Measurements from ENCODE around the gene TMEFF2. TPM values are rescaled to one million over a fixed set of nuclear protein-coding genes. Genes with fewer than 3 reads are reported as not detected.

Gene TMEFF2
- total RNA-seq, 2 donors from 2014 or later = 0.21 TPM; not detected in 1

- Histone ChIP-seq H3K27ac (no peak overlapping the region), H3K36me3 (no peaks in the 10 kb centered on the region), H3K9me3 (no peaks in the 10 kb centered on the region), H3K4me1 (ENCODE audit: control insufficient read depth in 1 of 2, low read depth in 2 of 2) (peaks cover 0 to 16% of the 10 kb centered on the region in 2 donors), H3K27me3 (replicated peaks; ENCODE audit: insufficient read depth) (no peaks in the 10 kb centered on the region), H3K4me3 (no peak overlapping the region)
- TF ChIP-seq CTCF (IDR thresholded peaks at IDR 0.05) = no peak
- ATAC-seq (ENCODE audit: insufficient number of reproducible peaks, low FRiP score, low read depth) (no peak), DNase-seq (ENCODE audit: low spot score) (no peak)
These were observed 214.2 kb downstream of the TMEFF2 start for GRCh38 chr2:191980483-191980882.

GRCh38 chr2:191979221-191979730, 215.5 kb downstream of the TMEFF2 start:
- no peaks in the 10 kb centered on the region for H3K27me3 ChIP-seq (replicated peaks; ENCODE audit: insufficient read depth)
- no peak for ATAC-seq (ENCODE audit: insufficient number of reproducible peaks, low FRiP score, low read depth)
- no peak overlapping the region for H3K4me3 ChIP-seq
- no peak overlapping the region for H3K27ac ChIP-seq
- H3K36me3 ChIP-seq = no peaks in the 10 kb centered on the region
- no peaks in the 10 kb centered on the region for H3K9me3 ChIP-seq
- DNase-seq (ENCODE audit: low spot score) = no peak
- TF ChIP-seq CTCF (IDR thresholded peaks at IDR 0.05) = no peak
- H3K4me1 ChIP-seq (ENCODE audit: control insufficient read depth in 1 of 2, low read depth in 2 of 2) = peaks cover 0 to 16% of the 10 kb centered on the region in 2 donors

GRCh38 chr2:191977754-191978153, 217.0 kb downstream of the TMEFF2 start:
- Histone ChIP-seq H3K36me3 (no peaks in the 10 kb centered on the region), H3K9me3 (no peaks in the 10 kb centered on the region), H3K4me1 (ENCODE audit: control insufficient read depth in 1 of 2, low read depth in 2 of 2) (peaks cover 0 to 9% of the 10 kb centered on the region in 2 donors), H3K27ac (no peak overlapping the region), H3K4me3 (no peak overlapping the region), H3K27me3 (replicated peaks; ENCODE audit: insufficient read depth) (no peaks in the 10 kb centered on the region)
- DNase-seq (ENCODE audit: low spot score) = no peak
- ATAC-seq (ENCODE audit: insufficient number of reproducible peaks, low FRiP score, low read depth) = no peak
- TF ChIP-seq CTCF (IDR thresholded peaks at IDR 0.05) = no peak

- Histone ChIP-seq H3K9me3 (no peaks in the 10 kb centered on the region), H3K27ac (no peak overlapping the region), H3K27me3 (replicated peaks; ENCODE audit: insufficient read depth) (no peaks in the 10 kb centered on the region), H3K4me3 (no peak overlapping the region), H3K4me1 (ENCODE audit: control insufficient read depth in 1 of 2, low read depth in 2 of 2) (peaks cover 0 to 9% of the 10 kb centered on the region in 2 donors), H3K36me3 (no peaks in the 10 kb centered on the region)
- DNase-seq (ENCODE audit: low spot score) (no peak), ATAC-seq (ENCODE audit: insufficient number of reproducible peaks, low FRiP score, low read depth) (no peak)
- no peak for TF ChIP-seq CTCF (IDR thresholded peaks at IDR 0.05)
These were observed 218.3 kb downstream of the TMEFF2 start for GRCh38 chr2:191976436-191976835.

- ATAC-seq (ENCODE audit: insufficient number of reproducible peaks, low FRiP score, low read depth) (no peak), DNase-seq (ENCODE audit: low spot score) (no peak)
- Histone ChIP-seq H3K4me1 (ENCODE audit: control insufficient read depth in 1 of 2, low read depth in 2 of 2) (peaks cover 0 to 9% of the 10 kb centered on the region in 2 donors), H3K27me3 (replicated peaks; ENCODE audit: insufficient read depth) (no peaks in the 10 kb centered on the region), H3K27ac (no peak overlapping the region), H3K36me3 (no peaks in the 10 kb centered on the region), H3K9me3 (no peaks in the 10 kb centered on the region), H3K4me3 (no peak overlapping the region)
- no peak for TF ChIP-seq CTCF (IDR thresholded peaks at IDR 0.05)
These were observed 220.1 kb downstream of the TMEFF2 start for GRCh38 chr2:191974676-191975075.

Measured in thoracic aorta (tissue), 2 donors.